HepG2 (cell line): ENCODE data around the gene ASTN2. TPM values are rescaled to one million over a fixed set of nuclear protein-coding genes. Genes with fewer than 3 reads are reported as not detected.

ENCODE experiments used
- ATAC-seq: fragments of 200-7000 bp; cut with Tn5 transposase; 3 replicates; pipeline ENCODE4 v1.9.1; 2020; ENCODE audit warnings: mild to moderate bottlenecking, moderate library complexity
- BruUV-seq: library from RNA; stranded (reverse); fragments of 400-500 nt; replicated peaks from 2 replicates; lab custom pipeline; 2021; lab: Mats Ljungman, UMichigan
- CTCF ChIA-PET: fragments of 300-600 bp; formaldehyde crosslinking; extraction: SDS; loops from one replicate; lab custom pipeline; 2021; ENCODE audit warnings: low total read pairs, inconsistent platforms, low intra/inter-chr PET ratio; lab: Yijun Ruan, JAX
- POLR2A ChIA-PET: fragments of 350-600 bp; sonication (Branson Sonifier 250); formaldehyde crosslinking; loops from one replicate; lab custom pipeline; 2020; ENCODE audit warnings: antibody characterized with exemption, inconsistent platforms; lab: Yijun Ruan, JAX
- DNase-seq: peaks from one replicate; pipeline ENCODE4 v3.0.0-alpha.2; 2015; ENCODE audit warnings: low spot score
- FAIRE-seq: peaks from 3 replicates; lab custom pipeline; 2011; peaks lifted over from hg19 to GRCh38; lab: Jason Lieb, UNC
- H2AFZ ChIP-seq: one replicate; pipeline ENCODE4 v1.6.1; 2011; ENCODE audit warnings: low read length, inconsistent platforms
- H3K27ac ChIP-seq: fragments of 300-600 bp; 3 replicates; pipeline ENCODE4 v1.8.0; 2011; ENCODE audit warnings: mixed run types, mild to moderate bottlenecking, mixed read lengths, low read length, inconsistent platforms; ENCODE audit not compliant: insufficient read depth; ENCODE audit errors: extremely low read length
- H3K27me3 ChIP-seq, 2 experiments: fragments of 200-600 bp in 1 of 2; 2 replicates in 1 of 2; 3 replicates in 1 of 2; pipeline versions ENCODE4 v1.6.0 to v1.8.0; 2011; ENCODE audit warnings: low read length in 2 of 2, mild to moderate bottlenecking in 2 of 2, moderate library complexity in 2 of 2, inconsistent platforms in 1 of 2; ENCODE audit not compliant: insufficient read depth in 2 of 2, control insufficient read depth in 1 of 2
- H3K36me3 ChIP-seq, 2 experiments: fragments of 200-600 bp in 1 of 2; replicated peaks in 1 of 2; 2 replicates in 1 of 2; 3 replicates in 1 of 2; pipeline versions ENCODE4 v1.5.1 to v1.8.0; 2011; ENCODE audit warnings: low read length in 2 of 2, inconsistent platforms in 1 of 2; ENCODE audit not compliant: insufficient read depth in 2 of 2, control insufficient read depth in 1 of 2
- H3K4me1 ChIP-seq: 2 replicates; pipeline ENCODE4 v1.5.1; 2012; ENCODE audit warnings: low read length, inconsistent platforms; ENCODE audit not compliant: insufficient read depth
- H3K4me2 ChIP-seq: 2 replicates; pipeline ENCODE4 v1.6.0; 2011; ENCODE audit warnings: low read depth, low read length, inconsistent platforms
- H3K4me3 ChIP-seq, 3 experiments: fragments of 200-600 bp in 1 of 3; sonication (generic), shearing (Covaris generic) in 1 of 3; replicated peaks in 1 of 3; 2 replicates each; pipeline ENCODE4 v1.5.1; 2011 to 2016; ENCODE audit warnings: low read length in 3 of 3, inconsistent platforms in 2 of 3, low read depth in 2 of 3, mild to moderate bottlenecking in 2 of 3, control low read depth in 1 of 3, mixed read lengths in 1 of 3; ENCODE audit not compliant: insufficient read depth in 1 of 3
- H3K79me2 ChIP-seq: one replicate; pipeline ENCODE4 v1.6.1; 2011; ENCODE audit warnings: low read length, inconsistent platforms; ENCODE audit not compliant: insufficient read depth
- H3K9ac ChIP-seq: 2 replicates; pipeline ENCODE4 v1.6.0; 2011; ENCODE audit warnings: mild to moderate bottlenecking, low read depth, low read length, inconsistent platforms; ENCODE audit not compliant: insufficient read depth
- H3K9me3 ChIP-seq: 2 replicates; pipeline ENCODE4 v1.5.1; 2012; ENCODE audit warnings: mild to moderate bottlenecking, low read length
- H4K20me1 ChIP-seq: 2 replicates; pipeline ENCODE4 v1.6.0; 2011; ENCODE audit warnings: inconsistent platforms, mild to moderate bottlenecking, low read length, moderate library complexity; ENCODE audit not compliant: insufficient read depth
- CTCF ChIP-seq: sonication (generic); formaldehyde crosslinking; IDR thresholded peaks from 2 replicates; pipeline ENCODE4 v1.5.0; 2020; ENCODE audit warnings: mild to moderate bottlenecking, missing genetic modification reagents, moderate library complexity
- ERF ChIP-seq: IDR thresholded peaks from 2 replicates; pipeline ENCODE4 v1.6.1; 2018; ENCODE audit warnings: missing biosample characterization, missing genetic modification reagents
- FLYWCH1 ChIP-seq: sonication (generic); formaldehyde crosslinking; IDR thresholded peaks from 2 replicates; pipeline ENCODE4 v1.8.1; 2023; ENCODE audit warnings: mild to moderate bottlenecking, missing genetic modification reagents
- HNF4A ChIP-seq: sonication (generic); formaldehyde crosslinking; IDR thresholded peaks from 2 replicates; pipeline ENCODE4 v1.4.0; 2020; ENCODE audit warnings: missing genetic modification reagents
- SSRP1 ChIP-seq: IDR thresholded peaks from 2 replicates; pipeline ENCODE4 v1.6.1; 2016; ENCODE audit warnings: control low read depth
- STAG1 ChIP-seq: sonication (generic); formaldehyde crosslinking; IDR thresholded peaks from 2 replicates; pipeline ENCODE4 v1.4.0; 2020; ENCODE audit warnings: missing genetic modification reagents
- ZNF251 ChIP-seq: sonication (generic); formaldehyde crosslinking; IDR thresholded peaks from 2 replicates; pipeline ENCODE4 v1.9.0; 2021; ENCODE audit warnings: mild to moderate bottlenecking, missing genetic modification reagents
- ZNF33A ChIP-seq: sonication (generic); formaldehyde crosslinking; IDR thresholded peaks from 2 replicates; pipeline ENCODE4 v1.5.1; 2020; ENCODE audit warnings: missing genetic modification reagents, mild to moderate bottlenecking, moderate library complexity, borderline replicate concordance
- ZNF747 ChIP-seq: sonication (generic); formaldehyde crosslinking; IDR thresholded peaks from 2 replicates; pipeline ENCODE4 v1.8.1; 2023; ENCODE audit warnings: missing genetic modification reagents, mild to moderate bottlenecking, borderline replicate concordance
- ZNF772 ChIP-seq: sonication (generic); formaldehyde crosslinking; IDR thresholded peaks from 2 replicates; pipeline ENCODE4 v1.5.0; 2020; ENCODE audit warnings: mild to moderate bottlenecking, missing genetic modification reagents
- ZSCAN5A ChIP-seq: sonication (generic); formaldehyde crosslinking; IDR thresholded peaks from 2 replicates; pipeline ENCODE4 v1.8.0; 2022; ENCODE audit warnings: mild to moderate bottlenecking, missing genetic modification reagents, borderline replicate concordance
- WGBS: methylation state at CpG from one replicate; pipeline ENCODE4 v1.1.6; 2017; ENCODE audit warnings: low lambda C conversion rate; 5-methylcytosine and 5-hydroxymethylcytosine counted together
- in situ Hi-C: cut with HindIII; loops from 2 replicates; pipeline ENCODE4 v1.10.0; 2017; ENCODE audit warnings: low pct_unique_long_range_greater_than_20kb; ENCODE audit not compliant: extremely low pct_ligation_motif_present
- intact Hi-C: fragments of 100-400 bp; cut with micrococcal nuclease; formaldehyde crosslinking; loops from one replicate; pipeline ENCODE4 v1.10.0; 2022; ENCODE audit not compliant: unreplicated experiment
- polyA plus RNA-seq, 8 experiments: library from polyadenylated mRNA; depleted of rRNA in 3 of 8; stranded (reverse) in 7 of 8; unstranded in 1 of 8; fragments of >200 nt; fragmentation: Illumina TruSeq in 4 of 8; extraction: Trizol in 4 of 8; gene quantifications; 2 replicates each; pipeline versions ENCODE4 v1.2.1 to v1.2.3, GENCODE V29; 2011 to 2016; ENCODE audit warnings: low read depth in 4 of 8, missing spikeins in 1 of 8, mixed read lengths in 1 of 8; ENCODE audit not compliant: insufficient read depth in 1 of 8
- total RNA-seq, 5 experiments: library from RNA; depleted of rRNA; stranded (reverse); fragments of >200 nt; fragmentation: Illumina TruSeq; extraction: Trizol; gene quantifications; 2 replicates each; pipeline ENCODE4 v1.2.3, GENCODE V29; 2016; ENCODE audit warnings: low read depth in 1 of 5

Gene ASTN2
- total and polyA plus RNA-seq, 2 of the 13 experiments (the other 11 are each of a cell fraction or from before 2014, with no cell fraction given), result 5.2 to 13.5 TPM

- ATAC-seq (peak; percentile 84), FAIRE-seq (peak; percentile 34), DNase-seq (peak; percentile 18)
- H3K27ac ChIP-seq, result no peak overlapping the region
- no peaks in the 10 kb centered on the region for H4K20me1 ChIP-seq
- ChIA-PET POLR2A (no interaction called here), CTCF (no interaction called here)
- no TSS peak for BruUV-seq
- no peaks in the 10 kb centered on the region for H3K79me2 ChIP-seq
- in situ Hi-C loops (loop anchor here (25.0 kb wide), 1 partner anchor 674 kb away; no protein-coding TSS in a partner anchor), intact Hi-C loops (loop anchor here (5.0 kb wide), 1 partner anchor 674 kb away; no protein-coding TSS in a partner anchor)
- H3K9me3 ChIP-seq, result no peaks in the 10 kb centered on the region
- H3K9ac ChIP-seq, result no peak overlapping the region
- H3K27me3 ChIP-seq, result peaks cover 4 to 30% of the 10 kb centered on the region in 2 experiments; a peak in 4 of 5 replicates
- no peak overlapping the region for H3K4me2 ChIP-seq
- H2AFZ ChIP-seq, result no peak overlapping the region
- H3K36me3 ChIP-seq, result no peaks in the 10 kb centered on the region
- WGBS, result 7% methylated on average over 3 of the region's 4 CpGs
- H3K4me1 ChIP-seq, result no peaks in the 10 kb centered on the region
- TF ChIP-seq HNF4A (CRISPR knock-in tag) (no peak), ERF (CRISPR knock-in tag) (no peak), CTCF (peak; percentile 60), ZNF772 (CRISPR knock-in tag) (no peak), ZNF33A (no peak), STAG1 (CRISPR knock-in tag) (peak; percentile 58), FLYWCH1 (CRISPR knock-in tag) (no peak), ZNF747 (CRISPR knock-in tag) (no peak), ZSCAN5A (CRISPR knock-in tag) (no peak), ZNF251 (CRISPR knock-in tag) (no peak), SSRP1 (CRISPR knock-in tag) (no peak)
- no peak overlapping the region for H3K4me3 ChIP-seq
Observed at GRCh38 chr9:117411547-117411946, 3.3 kb downstream of the ASTN2 start.
